ENCODE measurements around the gene DQX1. TPM values are rescaled to one million over a fixed set of nuclear protein-coding genes. Genes with fewer than 3 reads are reported as not detected.

DQX1 gene
- total RNA-seq, 1 experiment from 2014 or later, result 1.3 TPM

DNA sequence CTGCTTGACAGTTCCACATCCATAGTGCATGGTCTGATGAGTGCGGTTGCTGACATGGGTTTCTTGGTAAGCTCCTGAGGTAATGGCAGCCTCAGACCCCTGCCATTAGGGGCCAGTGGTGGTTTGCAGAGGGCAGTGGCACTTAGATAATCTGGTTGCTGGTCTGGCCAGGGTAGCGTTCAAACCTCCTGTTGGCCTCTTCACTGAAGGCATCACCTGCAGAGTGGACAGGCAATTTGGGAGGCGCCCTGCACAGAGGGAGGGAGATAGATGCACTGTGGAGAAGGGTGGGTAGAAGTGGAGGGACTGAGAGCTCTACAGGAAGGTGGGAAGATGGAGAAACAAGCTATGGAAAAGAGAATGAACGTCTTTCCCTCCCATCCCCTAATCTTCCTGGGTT lies 7.4 kb upstream of the DQX1 start:
- H3K79me2 ChIP-seq (ENCODE audit: low read depth), result peaks cover 19% of the 10 kb centered on the region
- no peaks in the 10 kb centered on the region for H3K9me2 ChIP-seq (ENCODE audit: insufficient read depth)
- no TSS peak for BruUV-seq (replicated peaks)
- H3K27me3 ChIP-seq (ENCODE audit: insufficient read depth, low read depth), result no peaks in the 10 kb centered on the region
- peaks cover 9% of the 10 kb centered on the region; the same call in 1 of the 2 replicates for H3F3A ChIP-seq (ENCODE audit: insufficient read depth, low read depth)
- no peak overlapping the region for H3K4me3 ChIP-seq
- CTCF ChIA-PET, result no interaction called here
- intact Hi-C loops (cut with micrococcal nuclease; ENCODE audit: unreplicated experiment), result loop anchor here (5.0 kb wide), 3 partner anchors 54 to 266 kb away; no protein-coding TSS in a partner anchor
- H3K36me3 ChIP-seq (ENCODE audit: low read depth), result no peaks in the 10 kb centered on the region
- no peaks in the 10 kb centered on the region for H3K9me3 ChIP-seq (ENCODE audit: insufficient read depth, low read depth)
- H3K27ac ChIP-seq, result no peak overlapping the region
- no peak overlapping the region for H2AFZ ChIP-seq
- H3K4me1 ChIP-seq (replicated peaks; ENCODE audit: insufficient read depth), result peaks cover 9% of the 10 kb centered on the region
- no peak for TF ChIP-seq CTCF (conservative IDR thresholded peaks at IDR 0.05)
- no peak for TF ChIP-seq EZH2 (IDR thresholded peaks at IDR 0.05; ENCODE audit: low read depth)
- POLR2A ChIA-PET (ENCODE audit: unreplicated experiment), result no interaction called here
- no peak for DNase-seq
- peaks cover 1% of the 10 kb centered on the region; the same call in 1 of the 2 replicates for H4K20me1 ChIP-seq (ENCODE audit: insufficient read depth)
- H3K4me2 ChIP-seq, result no peak overlapping the region

GRCh38 chr2:74532222-74532621 lies 6.2 kb upstream of the DQX1 start:
- no peak overlapping the region for H3K4me3 ChIP-seq
- ChIA-PET CTCF (interaction anchor here (0.8 to 1.2 kb wide), 3 partner anchors 13 to 282 kb away, joined by 3 to 6 read pairs (median 3); no protein-coding TSS in a partner anchor), POLR2A (ENCODE audit: unreplicated experiment) (interaction anchor here (0.6 kb wide), 1 partner anchor 51 kb away, joined by 3 read pairs; no protein-coding TSS in a partner anchor)
- peaks cover 12% of the 10 kb centered on the region; the same call in 1 of the 2 replicates for H3F3A ChIP-seq (ENCODE audit: insufficient read depth, low read depth)
- DNase-seq, result peak in 1 of 2 experiments; percentile 62
- H3K27ac ChIP-seq, result no peak overlapping the region
- no peak overlapping the region; the same call in 1 of the 2 replicates for H3K4me2 ChIP-seq
- H4K20me1 ChIP-seq (ENCODE audit: insufficient read depth), result peaks cover 9% of the 10 kb centered on the region; the same call in 1 of the 2 replicates
- intact Hi-C loops (cut with micrococcal nuclease; ENCODE audit: unreplicated experiment), result loop anchor here (5.0 kb wide), 3 partner anchors 55 to 265 kb away; no protein-coding TSS in a partner anchor
- no peak for TF ChIP-seq EZH2 (IDR thresholded peaks at IDR 0.05; ENCODE audit: low read depth)
- peak; percentile 69 for TF ChIP-seq CTCF (conservative IDR thresholded peaks at IDR 0.05)
- no peaks in the 10 kb centered on the region for H3K27me3 ChIP-seq (ENCODE audit: insufficient read depth, low read depth)
- no TSS peak for BruUV-seq (replicated peaks)
- no peaks in the 10 kb centered on the region for H3K9me2 ChIP-seq (ENCODE audit: insufficient read depth)
- H3K36me3 ChIP-seq (ENCODE audit: low read depth), result peaks cover 7% of the 10 kb centered on the region; the same call in 1 of the 2 replicates
- no peaks in the 10 kb centered on the region for H3K9me3 ChIP-seq (ENCODE audit: insufficient read depth, low read depth)
- H2AFZ ChIP-seq, result no peak overlapping the region
- H3K4me1 ChIP-seq (replicated peaks; ENCODE audit: insufficient read depth), result peaks cover 18% of the 10 kb centered on the region
- peaks cover 32% of the 10 kb centered on the region for H3K79me2 ChIP-seq (ENCODE audit: low read depth)

DNA sequence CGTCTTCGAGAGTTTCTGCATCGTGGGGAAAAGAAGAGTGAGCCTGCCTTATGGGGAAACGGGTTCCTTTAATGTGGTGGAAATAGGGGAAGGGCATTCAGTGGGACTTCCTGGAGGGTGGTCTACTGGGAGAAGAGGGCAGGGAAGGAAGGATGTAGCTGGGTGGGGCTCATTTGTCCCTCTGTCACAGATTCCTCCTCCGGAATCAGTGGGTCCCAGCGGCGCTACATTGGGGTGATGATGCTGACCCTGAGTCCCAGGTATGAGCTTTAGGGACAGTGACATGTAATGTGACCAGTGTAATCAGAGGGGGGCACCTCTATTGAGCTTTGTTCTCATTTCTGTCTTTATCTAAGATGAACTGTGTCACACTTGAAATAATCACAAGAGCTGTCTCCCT lies 5.6 kb upstream of the DQX1 start:
- no peak overlapping the region for H2AFZ ChIP-seq
- H3K4me1 ChIP-seq (replicated peaks; ENCODE audit: insufficient read depth), result peaks cover 18% of the 10 kb centered on the region
- no peak overlapping the region for H3K27ac ChIP-seq
- H3K9me3 ChIP-seq (ENCODE audit: insufficient read depth, low read depth), result no peaks in the 10 kb centered on the region
- BruUV-seq (replicated peaks), result no TSS peak
- H3F3A ChIP-seq (ENCODE audit: insufficient read depth, low read depth), result peaks cover 12% of the 10 kb centered on the region; the same call in 1 of the 2 replicates
- intact Hi-C loops (cut with micrococcal nuclease; ENCODE audit: unreplicated experiment), result loop anchor here (5.0 kb wide), 3 partner anchors 56 to 264 kb away; no protein-coding TSS in a partner anchor
- H3K36me3 ChIP-seq (ENCODE audit: low read depth), result peaks cover 13% of the 10 kb centered on the region
- no peaks in the 10 kb centered on the region for H3K9me2 ChIP-seq (ENCODE audit: insufficient read depth)
- ChIA-PET CTCF (interaction anchor here (0.8 to 1.2 kb wide), 3 partner anchors 13 to 282 kb away, joined by 3 to 6 read pairs (median 3); no protein-coding TSS in a partner anchor), POLR2A (ENCODE audit: unreplicated experiment) (interaction anchor here (0.6 kb wide), 1 partner anchor 50 kb away, joined by 3 read pairs; no protein-coding TSS in a partner anchor)
- peaks cover 9% of the 10 kb centered on the region; the same call in 1 of the 2 replicates for H4K20me1 ChIP-seq (ENCODE audit: insufficient read depth)
- H3K4me2 ChIP-seq, result peak overlapping the region; percentile 84; the same call in 1 of the 2 replicates
- DNase-seq, result no peak
- no peak overlapping the region for H3K4me3 ChIP-seq
- TF ChIP-seq EZH2 (IDR thresholded peaks at IDR 0.05; ENCODE audit: low read depth), result no peak
- H3K27me3 ChIP-seq (ENCODE audit: insufficient read depth, low read depth), result no peaks in the 10 kb centered on the region
- peaks cover 37% of the 10 kb centered on the region for H3K79me2 ChIP-seq (ENCODE audit: low read depth)

Measured in PC-9 (cell line).